PC-3 (cell line): Measurements from ENCODE around the gene GRP.

ENCODE experiments used
- EZH2 ChIP-seq: fragments of 300-600 bp; sonication (generic); IDR thresholded peaks from one replicate; pipeline ENCODE4 v1.6.1; 2017; ENCODE audit warnings: antibody characterized with exemption, mild to moderate bottlenecking, low read length; ENCODE audit not compliant: unreplicated experiment
- EZH2phosphoT487 ChIP-seq: fragments of 300-600 bp; sonication (generic); IDR thresholded peaks from 2 replicates; pipeline ENCODE4 v1.6.1; 2018; ENCODE audit warnings: mild to moderate bottlenecking, antibody characterized with exemption, low read length, borderline replicate concordance
- TF ChIP-seq, protein P1 (sequence below): fragments of 300-600 bp; sonication (generic); conservative IDR thresholded peaks from 2 replicates; pipeline ENCODE4 v1.5.1; 2017; ENCODE audit warnings: antibody characterized with exemption, low read depth, mild to moderate bottlenecking, low read length

DNA sequence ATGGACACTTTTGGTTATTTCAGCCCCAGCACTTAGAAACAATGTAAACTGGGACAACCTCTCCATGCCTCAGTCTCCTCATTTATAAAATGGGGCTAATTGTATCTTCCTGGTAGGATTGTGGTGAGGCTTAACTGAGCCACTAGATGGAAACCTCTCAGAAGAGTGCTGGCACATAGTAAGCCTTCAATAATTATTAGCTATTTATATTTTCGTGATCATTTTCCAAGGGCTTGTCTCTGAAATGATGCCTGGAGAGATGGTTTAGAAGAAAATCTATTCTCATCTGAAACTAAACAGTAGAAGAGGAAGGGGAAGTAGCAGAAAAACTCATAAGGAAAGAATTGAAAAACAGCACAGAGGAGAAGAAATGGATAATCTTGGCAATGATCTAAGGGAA lies 46.5 kb downstream of the GRP start:
- TF ChIP-seq, protein P1, sequence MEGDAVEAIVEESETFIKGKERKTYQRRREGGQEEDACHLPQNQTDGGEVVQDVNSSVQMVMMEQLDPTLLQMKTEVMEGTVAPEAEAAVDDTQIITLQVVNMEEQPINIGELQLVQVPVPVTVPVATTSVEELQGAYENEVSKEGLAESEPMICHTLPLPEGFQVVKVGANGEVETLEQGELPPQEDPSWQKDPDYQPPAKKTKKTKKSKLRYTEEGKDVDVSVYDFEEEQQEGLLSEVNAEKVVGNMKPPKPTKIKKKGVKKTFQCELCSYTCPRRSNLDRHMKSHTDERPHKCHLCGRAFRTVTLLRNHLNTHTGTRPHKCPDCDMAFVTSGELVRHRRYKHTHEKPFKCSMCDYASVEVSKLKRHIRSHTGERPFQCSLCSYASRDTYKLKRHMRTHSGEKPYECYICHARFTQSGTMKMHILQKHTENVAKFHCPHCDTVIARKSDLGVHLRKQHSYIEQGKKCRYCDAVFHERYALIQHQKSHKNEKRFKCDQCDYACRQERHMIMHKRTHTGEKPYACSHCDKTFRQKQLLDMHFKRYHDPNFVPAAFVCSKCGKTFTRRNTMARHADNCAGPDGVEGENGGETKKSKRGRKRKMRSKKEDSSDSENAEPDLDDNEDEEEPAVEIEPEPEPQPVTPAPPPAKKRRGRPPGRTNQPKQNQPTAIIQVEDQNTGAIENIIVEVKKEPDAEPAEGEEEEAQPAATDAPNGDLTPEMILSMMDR: peak; percentile 25; the same call in 1 of the 2 replicates
- TF ChIP-seq EZH2phosphoT487 (no peak), EZH2 (no peak)
